Testis (tissue), 2 donors: ENCODE measurements around the gene GRN.

ENCODE experiments used
- POLR2A ChIP-seq: fragments of 450-650 bp; IDR thresholded peaks from one replicate; pipeline ENCODE4 v1.6.1; 2017; ENCODE audit warnings: antibody characterized with exemption, mild to moderate bottlenecking, moderate library complexity
- TF ChIP-seq, protein P1 (sequence below), 3 experiments: fragments of 450-650 bp in 2 of 3; fragments of 200-600 bp in 1 of 3; sonication (generic) in 1 of 3; IDR thresholded peaks; one replicate each; pipeline ENCODE4 v1.5.1; 2016 to 2019; ENCODE audit warnings: antibody characterized with exemption in 3 of 3, mild to moderate bottlenecking in 2 of 3, moderate library complexity in 1 of 3

DNA sequence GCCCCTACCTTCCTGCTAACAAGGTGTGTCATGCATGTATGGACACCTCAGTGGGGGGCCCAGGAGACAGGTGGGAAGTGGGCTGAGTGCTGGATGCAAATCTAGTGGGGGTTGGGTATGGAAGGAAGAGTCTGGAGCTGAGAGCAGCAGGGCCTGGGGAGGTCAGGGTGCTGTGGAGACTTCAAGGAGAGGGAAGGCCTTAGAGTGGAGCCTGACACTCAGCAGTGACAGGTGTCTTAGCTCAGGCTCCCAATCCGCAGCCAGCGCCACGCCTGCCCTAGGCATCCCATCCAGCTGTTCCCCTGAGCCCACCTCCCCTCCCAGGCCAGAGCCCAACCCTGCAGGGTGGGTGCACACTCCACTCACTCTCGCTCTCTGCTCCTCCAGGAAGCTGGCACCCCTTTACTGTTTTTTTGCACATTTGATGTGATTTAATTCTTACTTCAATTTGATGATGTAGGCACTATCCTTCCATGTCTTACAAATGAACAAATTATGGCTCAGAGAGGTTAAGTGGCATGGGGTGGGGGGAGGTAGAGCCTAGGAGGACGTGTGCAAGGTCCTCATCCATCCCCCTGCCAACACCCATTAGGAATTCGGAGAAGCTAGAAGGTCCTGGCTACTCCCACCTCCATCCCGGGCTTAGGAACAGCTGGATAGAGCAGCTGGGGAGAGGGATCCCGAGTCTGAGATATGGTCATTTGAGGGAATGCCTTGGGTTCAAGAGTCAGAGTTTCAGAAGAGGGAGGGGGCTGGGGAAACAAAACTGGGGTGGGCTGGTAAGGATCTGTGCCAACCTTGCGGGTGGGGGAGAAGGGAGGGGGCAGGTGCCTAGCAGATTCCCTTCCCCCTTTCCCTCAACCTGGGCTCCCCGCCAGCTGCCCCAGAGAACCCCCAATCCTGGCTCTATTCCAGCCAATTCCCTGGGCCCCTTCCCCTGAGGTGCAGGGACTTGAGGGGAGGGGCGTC lies 16.5 kb downstream of the GRN start:
- no peak for TF ChIP-seq POLR2A
- TF ChIP-seq, protein P1, sequence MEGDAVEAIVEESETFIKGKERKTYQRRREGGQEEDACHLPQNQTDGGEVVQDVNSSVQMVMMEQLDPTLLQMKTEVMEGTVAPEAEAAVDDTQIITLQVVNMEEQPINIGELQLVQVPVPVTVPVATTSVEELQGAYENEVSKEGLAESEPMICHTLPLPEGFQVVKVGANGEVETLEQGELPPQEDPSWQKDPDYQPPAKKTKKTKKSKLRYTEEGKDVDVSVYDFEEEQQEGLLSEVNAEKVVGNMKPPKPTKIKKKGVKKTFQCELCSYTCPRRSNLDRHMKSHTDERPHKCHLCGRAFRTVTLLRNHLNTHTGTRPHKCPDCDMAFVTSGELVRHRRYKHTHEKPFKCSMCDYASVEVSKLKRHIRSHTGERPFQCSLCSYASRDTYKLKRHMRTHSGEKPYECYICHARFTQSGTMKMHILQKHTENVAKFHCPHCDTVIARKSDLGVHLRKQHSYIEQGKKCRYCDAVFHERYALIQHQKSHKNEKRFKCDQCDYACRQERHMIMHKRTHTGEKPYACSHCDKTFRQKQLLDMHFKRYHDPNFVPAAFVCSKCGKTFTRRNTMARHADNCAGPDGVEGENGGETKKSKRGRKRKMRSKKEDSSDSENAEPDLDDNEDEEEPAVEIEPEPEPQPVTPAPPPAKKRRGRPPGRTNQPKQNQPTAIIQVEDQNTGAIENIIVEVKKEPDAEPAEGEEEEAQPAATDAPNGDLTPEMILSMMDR (IDR thresholded peaks at IDR 0.05): no peak
